ENCODE measurements around the gene BAK1.

- TF ChIP-seq, protein P1, sequence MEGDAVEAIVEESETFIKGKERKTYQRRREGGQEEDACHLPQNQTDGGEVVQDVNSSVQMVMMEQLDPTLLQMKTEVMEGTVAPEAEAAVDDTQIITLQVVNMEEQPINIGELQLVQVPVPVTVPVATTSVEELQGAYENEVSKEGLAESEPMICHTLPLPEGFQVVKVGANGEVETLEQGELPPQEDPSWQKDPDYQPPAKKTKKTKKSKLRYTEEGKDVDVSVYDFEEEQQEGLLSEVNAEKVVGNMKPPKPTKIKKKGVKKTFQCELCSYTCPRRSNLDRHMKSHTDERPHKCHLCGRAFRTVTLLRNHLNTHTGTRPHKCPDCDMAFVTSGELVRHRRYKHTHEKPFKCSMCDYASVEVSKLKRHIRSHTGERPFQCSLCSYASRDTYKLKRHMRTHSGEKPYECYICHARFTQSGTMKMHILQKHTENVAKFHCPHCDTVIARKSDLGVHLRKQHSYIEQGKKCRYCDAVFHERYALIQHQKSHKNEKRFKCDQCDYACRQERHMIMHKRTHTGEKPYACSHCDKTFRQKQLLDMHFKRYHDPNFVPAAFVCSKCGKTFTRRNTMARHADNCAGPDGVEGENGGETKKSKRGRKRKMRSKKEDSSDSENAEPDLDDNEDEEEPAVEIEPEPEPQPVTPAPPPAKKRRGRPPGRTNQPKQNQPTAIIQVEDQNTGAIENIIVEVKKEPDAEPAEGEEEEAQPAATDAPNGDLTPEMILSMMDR (IDR thresholded peaks at IDR 0.05; ENCODE audit: poor library complexity) = no peak
- TF ChIP-seq EZH2 (IDR thresholded peaks at IDR 0.05; ENCODE audit: borderline replicate concordance) (no peak), EZH2phosphoT487 (IDR thresholded peaks at IDR 0.05; ENCODE audit: low read depth, severe bottlenecking, unreplicated experiment) (no peak)
Observed at GRCh38 chr6:33575211-33575610, 4.9 kb downstream of the BAK1 start.

Measured in hepatocyte (in vitro differentiated cells).